ENCODE data around the gene ACP7. TPM values are rescaled to one million over a fixed set of nuclear protein-coding genes. Genes with fewer than 3 reads are reported as not detected.

ACP7 gene
- total and polyA plus RNA-seq, 2 experiments from 2014 or later, result 0.30 TPM; not detected in 1

DNA sequence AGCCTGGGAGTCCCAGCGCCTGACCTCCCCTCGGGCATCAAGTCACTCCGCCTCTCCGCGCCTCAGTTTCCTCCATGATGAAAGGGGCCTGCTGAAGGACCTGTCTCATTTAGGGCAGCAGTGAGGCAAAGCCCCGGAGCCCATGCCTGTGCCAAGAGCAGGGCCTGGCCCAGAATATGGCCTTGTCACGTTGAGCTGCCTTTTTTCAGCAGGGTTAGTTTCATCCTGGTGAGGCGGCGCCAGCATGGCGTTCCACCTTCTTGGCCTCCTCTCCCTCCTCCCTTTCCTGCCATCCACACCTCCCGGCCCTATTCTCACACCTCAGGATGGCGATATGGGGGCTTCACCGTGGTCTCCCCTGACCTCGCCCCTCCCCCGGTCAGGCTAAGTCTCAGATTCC lies 71.6 kb downstream of the ACP7 start:
- WGBS, 2 experiments (ENCODE audit: low coverage in 1 of 2, low lambda C conversion rate in 2 of 2, missing lambda C conversion rate in 2 of 2), result 78 to 82% methylated on average over 14 to 15 of the region's 15 CpGs
- peaks cover 7% of the 10 kb centered on the region; the same call in 1 of the 2 replicates for H3K4me1 ChIP-seq (ENCODE audit: insufficient read depth)
- H3K9me3 ChIP-seq (ENCODE audit: low read depth), result no peaks in the 10 kb centered on the region
- no peaks in the 10 kb centered on the region for H3K36me3 ChIP-seq (ENCODE audit: low read depth)
- H3F3A ChIP-seq (ENCODE audit: insufficient read depth), result no peaks in the 10 kb centered on the region
- H3K9ac ChIP-seq, result no peak overlapping the region
- peaks cover 86% of the 10 kb centered on the region for H3K79me2 ChIP-seq (ENCODE audit: insufficient read depth)
- no peaks in the 10 kb centered on the region for H3K27me3 ChIP-seq (replicated peaks; ENCODE audit: insufficient read depth)
- no peak overlapping the region for H3K4me2 ChIP-seq (ENCODE audit: unreplicated experiment)
- no peak overlapping the region for H2AFZ ChIP-seq
- no peak overlapping the region for H3K27ac ChIP-seq
- in situ Hi-C loops (cut with MboI), result no loop called here
- no peak overlapping the region for H3K4me3 ChIP-seq
- H3K9me2 ChIP-seq (ENCODE audit: insufficient read depth), result no peaks in the 10 kb centered on the region
- H4K20me1 ChIP-seq (ENCODE audit: insufficient read depth), result peaks cover 4% of the 10 kb centered on the region; the same call in 1 of the 2 replicates
- TF ChIP-seq EZH2 (IDR thresholded peaks at IDR 0.05; ENCODE audit: insufficient read depth, poor library complexity, severe bottlenecking) (no peak), EZH2phosphoT487 (IDR thresholded peaks at IDR 0.05; ENCODE audit: insufficient read depth, low read depth) (no peak)
- DNase-seq, result no peak

DNA sequence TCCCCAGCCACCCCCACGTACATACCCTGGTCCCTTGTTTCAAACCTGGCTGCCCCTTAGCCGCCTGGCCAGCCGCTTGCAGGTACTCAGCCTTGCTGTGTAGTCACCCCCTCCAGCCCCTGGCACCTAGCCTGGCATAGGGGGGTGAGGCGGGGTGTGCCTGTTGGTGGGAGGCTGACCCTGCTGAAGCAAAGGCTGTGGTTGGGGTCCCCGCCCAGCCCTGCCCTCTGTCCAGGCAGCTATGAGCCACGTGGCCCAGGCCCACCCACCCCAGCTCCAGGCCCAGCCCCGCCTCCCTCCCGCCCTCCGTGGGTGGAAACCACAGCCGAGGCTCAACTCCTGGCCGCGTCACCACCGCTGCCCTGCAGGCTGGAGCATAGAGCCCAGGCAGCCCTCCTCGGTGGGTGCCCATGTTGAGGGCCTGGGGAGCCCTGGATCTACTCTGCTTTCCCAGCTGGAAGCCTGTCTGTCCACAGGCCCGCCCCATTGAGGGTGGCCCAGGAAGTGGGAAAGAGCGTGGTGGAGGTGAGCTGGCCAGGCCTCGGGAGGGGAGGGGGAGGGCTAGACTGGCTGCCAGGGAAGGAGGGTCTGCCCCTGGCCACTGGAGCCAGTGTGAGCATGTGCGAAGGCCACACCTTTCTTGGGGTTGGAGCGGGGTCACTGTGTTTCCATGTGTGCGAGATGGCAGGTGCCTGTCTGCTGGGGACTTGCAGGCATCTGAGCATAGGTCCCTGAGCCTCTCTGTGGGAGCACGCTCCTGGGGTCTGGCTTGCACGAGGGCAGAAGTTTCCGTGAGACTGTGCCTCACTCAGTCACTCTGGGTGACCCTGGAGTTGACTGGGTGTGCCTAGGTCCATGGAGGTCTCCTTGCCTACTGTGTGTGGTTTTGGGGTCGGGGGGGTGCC lies 72.4 kb downstream of the ACP7 start:
- Histone ChIP-seq H3K9ac (peak overlapping the region; percentile 33; the same call in 1 of the 2 replicates), H3K27ac (no peak overlapping the region)

DNA sequence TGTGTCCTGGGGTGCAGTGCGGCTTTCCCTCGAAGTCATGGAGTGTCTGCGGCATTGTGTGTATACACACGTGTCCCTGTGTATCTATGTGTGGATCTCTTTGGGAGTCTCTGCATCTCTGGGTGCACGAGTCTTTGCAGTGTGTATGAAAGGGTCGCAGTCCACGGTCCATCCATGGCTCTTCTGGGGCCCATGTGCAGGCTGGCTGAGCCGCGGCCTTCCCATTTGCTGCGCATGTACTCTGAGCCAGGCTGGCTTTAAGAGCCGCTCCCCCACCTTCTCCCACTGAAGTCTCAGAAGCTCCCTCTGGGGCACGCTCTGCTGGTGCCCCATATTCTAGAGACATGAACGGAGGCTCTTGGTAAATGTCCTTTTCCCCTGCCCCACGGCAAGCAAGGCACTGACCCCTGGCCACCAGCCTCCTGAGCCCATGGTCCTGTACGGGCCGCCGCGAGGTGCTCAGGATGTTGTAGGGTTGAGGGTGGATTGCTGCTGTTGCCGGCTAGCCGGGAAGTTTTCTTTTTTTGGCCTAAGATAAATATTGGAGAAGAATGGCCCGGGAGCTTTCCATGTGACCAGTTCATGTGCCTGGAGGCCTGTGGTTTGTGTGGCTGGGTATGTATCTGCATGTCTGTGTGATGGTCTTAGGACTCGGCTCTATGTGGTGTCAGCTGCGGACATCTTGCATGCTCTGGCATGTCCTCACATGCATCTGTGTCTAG lies 73.3 kb downstream of the ACP7 start:
- no peaks in the 10 kb centered on the region for H3K9me2 ChIP-seq (ENCODE audit: insufficient read depth)
- H2AFZ ChIP-seq, result no peak overlapping the region
- H3K27ac ChIP-seq, result no peak overlapping the region
- 75 to 76% methylated on average over 23 of the region's 23 CpGs for WGBS, 2 experiments (ENCODE audit: low coverage in 1 of 2, low lambda C conversion rate in 2 of 2, missing lambda C conversion rate in 2 of 2)
- H3K4me2 ChIP-seq (ENCODE audit: unreplicated experiment), result no peak overlapping the region
- H3K4me1 ChIP-seq (ENCODE audit: insufficient read depth), result peaks cover 8% of the 10 kb centered on the region; the same call in 1 of the 2 replicates
- H4K20me1 ChIP-seq (ENCODE audit: insufficient read depth), result peaks cover 4% of the 10 kb centered on the region; the same call in 1 of the 2 replicates
- H3K36me3 ChIP-seq (ENCODE audit: low read depth), result no peaks in the 10 kb centered on the region
- DNase-seq, result no peak
- TF ChIP-seq EZH2 (IDR thresholded peaks at IDR 0.05; ENCODE audit: insufficient read depth, poor library complexity, severe bottlenecking) (no peak), EZH2phosphoT487 (IDR thresholded peaks at IDR 0.05; ENCODE audit: insufficient read depth, low read depth) (no peak)
- no peaks in the 10 kb centered on the region for H3K9me3 ChIP-seq (ENCODE audit: low read depth)
- H3K9ac ChIP-seq, result no peak overlapping the region
- H3K27me3 ChIP-seq (replicated peaks; ENCODE audit: insufficient read depth), result no peaks in the 10 kb centered on the region
- no peak overlapping the region for H3K4me3 ChIP-seq
- peaks cover 86% of the 10 kb centered on the region for H3K79me2 ChIP-seq (ENCODE audit: insufficient read depth)
- in situ Hi-C loops (cut with MboI), result no loop called here
- H3F3A ChIP-seq (ENCODE audit: insufficient read depth), result no peaks in the 10 kb centered on the region

More for the DNA sequence above, 72.4 kb downstream of the ACP7 start:
- Histone ChIP-seq H4K20me1 (ENCODE audit: insufficient read depth) (peaks cover 4% of the 10 kb centered on the region; the same call in 1 of the 2 replicates), H3K4me3 (no peak overlapping the region), H3K4me1 (ENCODE audit: insufficient read depth) (peaks cover 8% of the 10 kb centered on the region; the same call in 1 of the 2 replicates), H3K79me2 (ENCODE audit: insufficient read depth) (peaks cover 86% of the 10 kb centered on the region), H3K9me2 (ENCODE audit: insufficient read depth) (no peaks in the 10 kb centered on the region), H3K36me3 (ENCODE audit: low read depth) (no peaks in the 10 kb centered on the region), H3K9me3 (ENCODE audit: low read depth) (no peaks in the 10 kb centered on the region), H2AFZ (no peak overlapping the region), H3K27me3 (replicated peaks; ENCODE audit: insufficient read depth) (no peaks in the 10 kb centered on the region), H3F3A (ENCODE audit: insufficient read depth) (no peaks in the 10 kb centered on the region), H3K4me2 (ENCODE audit: unreplicated experiment) (no peak overlapping the region)
- in situ Hi-C loops (cut with MboI), result no loop called here
- peak; percentile 72 for DNase-seq
- 36 to 38% methylated on average over 22 to 24 of the region's 24 CpGs for WGBS, 2 experiments (ENCODE audit: low coverage in 1 of 2, low lambda C conversion rate in 2 of 2, missing lambda C conversion rate in 2 of 2)
- TF ChIP-seq EZH2phosphoT487 (IDR thresholded peaks at IDR 0.05; ENCODE audit: insufficient read depth, low read depth), result no peak
- no peak for TF ChIP-seq EZH2 (IDR thresholded peaks at IDR 0.05; ENCODE audit: insufficient read depth, poor library complexity, severe bottlenecking)

DNA sequence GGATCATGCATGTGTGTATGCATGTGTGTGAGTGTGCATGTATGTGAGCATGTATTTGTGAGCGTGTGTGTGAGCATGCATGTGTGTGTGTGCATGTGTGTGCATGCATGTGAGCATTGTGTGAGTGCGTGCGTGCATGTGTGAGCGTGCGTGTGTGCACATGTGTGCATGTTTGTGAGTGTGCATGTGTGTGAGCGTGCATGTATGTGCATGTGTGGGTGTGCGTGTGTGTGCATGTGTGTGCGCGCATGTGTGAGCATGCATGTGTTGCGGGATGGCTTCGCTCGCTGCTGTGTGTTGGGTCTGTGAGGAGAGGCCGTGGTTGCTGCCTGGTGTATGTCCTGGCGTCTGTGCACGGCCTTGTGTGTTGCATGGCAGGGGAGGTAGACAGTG lies 73.8 kb downstream of the ACP7 start:
- Histone ChIP-seq H3K4me3 (no peak overlapping the region), H3F3A (ENCODE audit: insufficient read depth) (no peaks in the 10 kb centered on the region), H3K27me3 (replicated peaks; ENCODE audit: insufficient read depth) (no peaks in the 10 kb centered on the region), H3K4me2 (ENCODE audit: unreplicated experiment) (no peak overlapping the region), H3K9me3 (ENCODE audit: low read depth) (no peaks in the 10 kb centered on the region), H4K20me1 (ENCODE audit: insufficient read depth) (peaks cover 4% of the 10 kb centered on the region; the same call in 1 of the 2 replicates), H3K79me2 (ENCODE audit: insufficient read depth) (peaks cover 86% of the 10 kb centered on the region), H3K36me3 (ENCODE audit: low read depth) (no peaks in the 10 kb centered on the region), H2AFZ (no peak overlapping the region), H3K9ac (no peak overlapping the region), H3K9me2 (ENCODE audit: insufficient read depth) (no peaks in the 10 kb centered on the region), H3K27ac (no peak overlapping the region), H3K4me1 (ENCODE audit: insufficient read depth) (peaks cover 8% of the 10 kb centered on the region; the same call in 1 of the 2 replicates)
- in situ Hi-C loops (cut with MboI), result no loop called here
- WGBS, 2 experiments (ENCODE audit: low coverage in 1 of 2, low lambda C conversion rate in 2 of 2, missing lambda C conversion rate in 2 of 2), result 89 to 90% methylated on average over 15 of the region's 15 CpGs
- no peak for TF ChIP-seq EZH2phosphoT487 (IDR thresholded peaks at IDR 0.05; ENCODE audit: insufficient read depth, low read depth)
- TF ChIP-seq EZH2 (IDR thresholded peaks at IDR 0.05; ENCODE audit: insufficient read depth, poor library complexity, severe bottlenecking), result no peak
- no peak for DNase-seq

Measured in GM23248 (cell line).